ENCODE results near the gene AUTS2.
A peak's percentile ranks its signal among the peaks of the same experiment; 100 is the strongest.

AUTS2 gene

DNA sequence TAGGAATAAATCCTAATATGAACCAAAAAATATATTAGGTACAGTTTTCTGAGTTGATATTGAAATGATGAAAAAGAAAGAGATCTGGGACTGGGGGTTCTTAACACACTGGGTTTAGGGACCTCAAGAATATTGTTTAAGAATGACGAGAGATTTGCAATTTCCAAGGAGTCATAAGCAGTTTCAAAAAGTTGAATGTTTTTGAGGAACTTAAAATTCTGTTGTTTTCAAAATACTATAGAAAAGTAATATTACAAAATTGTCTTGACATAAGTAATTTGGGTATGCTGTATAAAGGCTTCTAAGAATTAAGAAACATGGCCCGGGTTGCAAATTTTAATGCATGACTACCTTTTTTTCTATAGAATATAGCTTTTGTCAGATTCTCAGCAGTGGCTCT lies 88.1 kb downstream of the AUTS2 start:
- TF ChIP-seq GATA2 (IDR thresholded peaks at IDR 0.05; ENCODE audit: low read depth, low read length) (no peak), GATA3 (IDR thresholded peaks at IDR 0.05; ENCODE audit: low read depth, low read length) (no peak)

DNA sequence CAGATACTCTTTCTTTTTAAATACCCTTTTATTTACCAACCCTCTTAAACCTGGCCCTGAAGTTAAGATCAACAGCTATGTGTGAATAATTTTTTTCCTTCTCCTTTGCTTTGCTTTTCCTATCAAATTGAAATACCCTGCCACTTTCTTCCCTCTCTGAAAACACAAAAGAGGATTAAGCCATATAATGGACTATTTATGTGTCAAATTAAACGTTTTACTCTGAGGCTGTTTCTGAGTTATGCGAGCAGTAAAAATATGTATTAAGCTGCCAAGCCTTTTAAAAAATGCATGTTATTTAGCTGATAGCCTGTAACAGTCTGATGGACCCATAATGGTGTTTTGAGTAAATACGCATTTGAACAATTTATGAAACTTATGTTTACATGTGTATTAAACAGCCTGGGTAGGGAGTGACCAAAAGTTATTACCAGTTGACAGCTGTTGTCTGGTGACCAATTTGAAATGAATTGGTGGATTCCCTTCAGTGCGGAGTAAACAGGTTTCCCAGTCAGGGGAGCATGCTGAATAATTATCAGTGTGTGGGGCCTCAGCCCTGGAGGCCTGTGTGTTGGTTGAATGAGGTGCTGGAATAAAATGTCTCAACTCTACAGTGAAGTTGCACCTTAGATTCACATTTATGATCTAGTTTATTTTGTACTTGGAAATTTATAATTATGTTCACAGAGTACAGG lies 89.6 kb downstream of the AUTS2 start:
- no peak for TF ChIP-seq GATA2 (IDR thresholded peaks at IDR 0.05; ENCODE audit: low read depth, low read length)
- no peak for TF ChIP-seq GATA3 (IDR thresholded peaks at IDR 0.05; ENCODE audit: low read depth, low read length)

DNA sequence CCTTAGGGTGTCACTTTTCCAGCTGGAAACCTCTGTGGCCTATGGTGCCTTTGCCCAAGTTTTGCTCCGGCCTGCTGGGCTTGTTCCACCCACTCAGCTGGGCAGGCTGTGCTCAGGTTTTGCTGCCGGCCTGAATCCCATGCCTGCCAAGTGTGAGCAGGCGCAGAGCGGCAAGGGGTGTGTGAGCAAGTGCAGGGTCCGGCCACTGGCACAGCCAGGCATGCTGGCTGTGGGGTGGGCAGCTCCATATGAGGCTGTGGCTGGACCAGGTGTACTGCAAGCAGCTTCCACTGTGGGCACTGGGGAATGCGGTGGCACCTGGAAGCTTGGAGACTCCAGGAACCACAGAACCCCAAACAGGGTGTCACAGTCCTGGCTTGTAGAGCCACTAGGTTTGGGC lies 92.1 kb downstream of the AUTS2 start:
- no peak for TF ChIP-seq GATA2 (IDR thresholded peaks at IDR 0.05; ENCODE audit: low read depth, low read length)
- no peak for TF ChIP-seq GATA3 (IDR thresholded peaks at IDR 0.05; ENCODE audit: low read depth, low read length)

DNA sequence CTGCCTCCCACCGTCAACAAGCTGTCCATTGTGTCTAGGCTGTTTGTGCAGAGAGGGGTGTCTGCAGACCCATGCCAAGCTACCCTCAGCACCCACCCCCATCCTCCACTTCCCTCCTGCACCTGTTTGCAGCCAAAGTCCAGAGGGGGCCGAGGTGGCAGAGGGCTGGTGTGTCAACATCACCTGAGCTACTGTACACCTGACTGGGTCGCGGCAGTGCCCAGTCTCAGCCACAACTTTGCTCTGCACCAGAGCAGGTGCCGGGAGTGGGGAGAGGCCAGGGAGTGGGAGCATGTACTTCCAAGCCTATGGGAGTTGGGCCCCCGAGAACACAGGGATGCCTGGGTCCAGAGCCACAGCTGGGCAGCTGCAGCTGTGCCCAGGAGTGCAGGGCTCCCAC lies 93.1 kb downstream of the AUTS2 start:
- TF ChIP-seq GATA2 (IDR thresholded peaks at IDR 0.05; ENCODE audit: low read depth, low read length) (no peak), GATA3 (IDR thresholded peaks at IDR 0.05; ENCODE audit: low read depth, low read length) (no peak)

GRCh38 chr7:69691734-69692133 lies 93.5 kb downstream of the AUTS2 start:
- TF ChIP-seq GATA3 (IDR thresholded peaks at IDR 0.05; ENCODE audit: low read depth, low read length), result no peak
- no peak for TF ChIP-seq GATA2 (IDR thresholded peaks at IDR 0.05; ENCODE audit: low read depth, low read length)

- TF ChIP-seq GATA2 (IDR thresholded peaks at IDR 0.05; ENCODE audit: low read depth, low read length) (no peak), GATA3 (IDR thresholded peaks at IDR 0.05; ENCODE audit: low read depth, low read length) (no peak)
Measured at GRCh38 chr7:69692611-69693010, 94.3 kb downstream of the AUTS2 start.

DNA sequence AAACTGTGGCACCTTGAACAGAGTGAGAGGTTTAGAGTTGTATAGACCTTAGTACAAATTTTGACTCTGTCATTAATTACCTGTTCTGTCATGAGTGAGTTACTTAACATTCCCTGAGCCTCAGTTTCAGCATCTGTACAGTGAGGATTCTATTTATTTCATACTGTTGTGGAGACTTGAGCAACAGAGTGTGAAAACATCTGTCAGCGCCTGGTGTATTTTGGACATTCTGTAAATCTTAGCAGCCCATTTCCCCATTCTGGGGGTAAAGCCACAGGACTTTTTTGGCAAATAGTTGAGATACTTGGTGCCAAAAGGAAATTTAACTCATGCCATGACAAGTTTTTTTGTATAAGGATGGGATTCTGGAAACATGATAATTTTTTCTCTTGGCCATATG lies 94.8 kb downstream of the AUTS2 start:
- TF ChIP-seq GATA3 (IDR thresholded peaks at IDR 0.05; ENCODE audit: low read depth, low read length) (no peak), GATA2 (IDR thresholded peaks at IDR 0.05; ENCODE audit: low read depth, low read length) (no peak)

GRCh38 chr7:69696054-69696591 lies 97.8 kb downstream of the AUTS2 start:
- TF ChIP-seq GATA2 (IDR thresholded peaks at IDR 0.05; ENCODE audit: low read depth, low read length) (no peak), GATA3 (IDR thresholded peaks at IDR 0.05; ENCODE audit: low read depth, low read length) (no peak)

- TF ChIP-seq GATA3 (IDR thresholded peaks at IDR 0.05; ENCODE audit: low read depth, low read length) (no peak), GATA2 (IDR thresholded peaks at IDR 0.05; ENCODE audit: low read depth, low read length) (no peak)
Measured at GRCh38 chr7:69696686-69697685, 98.7 kb downstream of the AUTS2 start.

DNA sequence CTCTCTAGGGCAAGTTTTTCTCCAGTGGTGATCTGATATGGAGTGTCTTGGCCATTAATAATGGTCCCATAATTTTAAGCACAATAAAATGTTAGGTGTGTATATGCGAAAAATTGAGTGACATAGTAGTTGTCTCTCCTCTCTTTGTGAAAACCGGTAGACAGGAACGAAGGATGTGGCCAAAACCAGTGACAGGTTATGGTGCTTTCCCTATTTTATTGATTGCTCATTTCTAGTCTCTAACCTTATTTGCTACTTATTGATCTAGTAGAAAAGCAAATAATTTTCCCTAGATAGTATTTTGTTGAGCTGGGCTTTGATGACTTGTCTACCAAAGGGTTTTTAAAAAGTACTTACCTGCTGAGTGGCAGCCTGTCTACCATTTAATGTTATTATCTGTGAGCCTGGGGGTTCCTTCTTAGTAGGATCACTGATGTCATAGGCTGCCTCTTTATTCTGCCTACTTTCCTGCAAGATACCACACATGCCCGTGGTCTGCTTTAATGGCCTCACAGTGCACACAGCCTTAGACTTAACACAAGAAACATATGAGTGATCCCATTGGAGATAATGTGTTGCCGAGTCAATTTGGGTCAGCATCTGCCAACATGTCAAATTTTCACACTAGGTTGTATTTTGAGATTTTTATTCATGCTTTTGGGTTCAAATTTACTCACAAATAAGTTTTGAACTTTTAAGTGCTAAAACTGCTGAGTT lies 100.0 kb downstream of the AUTS2 start:
- TF ChIP-seq GATA2 (IDR thresholded peaks at IDR 0.05; ENCODE audit: low read depth, low read length) (peak; percentile 70), GATA3 (IDR thresholded peaks at IDR 0.05; ENCODE audit: low read depth, low read length) (peak; percentile 57)

DNA sequence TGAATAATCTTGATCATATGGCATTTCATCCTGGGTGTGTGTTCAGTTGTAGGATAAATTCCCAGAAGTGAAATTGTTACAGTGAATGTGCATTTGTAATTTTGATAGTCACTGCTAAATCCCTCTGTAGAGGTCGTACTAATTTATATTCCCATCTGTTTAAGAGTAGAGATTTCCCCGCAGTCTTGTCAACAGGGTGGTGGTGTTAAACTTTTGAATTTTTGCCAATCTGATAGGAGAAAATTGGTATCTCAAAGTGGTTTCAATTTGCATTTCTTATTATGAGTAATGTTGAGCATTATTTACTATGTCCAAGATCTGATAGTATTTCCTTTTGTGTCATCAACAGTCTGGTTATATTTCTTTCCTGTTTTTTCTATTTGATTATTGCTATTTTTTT lies 101.7 kb downstream of the AUTS2 start:
- TF ChIP-seq GATA2 (IDR thresholded peaks at IDR 0.05; ENCODE audit: low read depth, low read length) (peak; percentile 61; the same call in 1 of the 2 replicates), GATA3 (IDR thresholded peaks at IDR 0.05; ENCODE audit: low read depth, low read length) (peak; percentile 87)

DNA sequence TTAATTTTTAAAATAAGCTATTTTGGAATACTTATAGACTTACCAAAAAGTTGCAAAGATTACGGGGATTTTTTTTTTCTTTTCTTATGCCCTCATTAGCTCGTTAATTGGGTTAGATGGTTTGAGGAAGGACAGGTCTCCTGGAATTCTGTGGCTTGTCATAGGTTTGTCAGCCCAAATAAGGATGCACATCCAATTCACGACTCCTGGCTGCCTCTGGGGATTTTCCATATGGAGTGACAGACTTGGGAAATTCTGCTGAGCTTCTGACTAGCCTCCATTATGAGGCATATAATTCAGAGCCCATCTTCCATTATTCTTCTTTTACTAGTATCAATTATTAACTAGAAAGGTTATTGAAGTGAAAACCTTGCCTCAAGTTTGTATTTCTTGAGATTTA lies 102.1 kb downstream of the AUTS2 start:
- TF ChIP-seq GATA3 (IDR thresholded peaks at IDR 0.05; ENCODE audit: low read depth, low read length) (no peak; the same call in 1 of the 2 replicates), GATA2 (IDR thresholded peaks at IDR 0.05; ENCODE audit: low read depth, low read length) (no peak; the same call in 1 of the 2 replicates)

DNA sequence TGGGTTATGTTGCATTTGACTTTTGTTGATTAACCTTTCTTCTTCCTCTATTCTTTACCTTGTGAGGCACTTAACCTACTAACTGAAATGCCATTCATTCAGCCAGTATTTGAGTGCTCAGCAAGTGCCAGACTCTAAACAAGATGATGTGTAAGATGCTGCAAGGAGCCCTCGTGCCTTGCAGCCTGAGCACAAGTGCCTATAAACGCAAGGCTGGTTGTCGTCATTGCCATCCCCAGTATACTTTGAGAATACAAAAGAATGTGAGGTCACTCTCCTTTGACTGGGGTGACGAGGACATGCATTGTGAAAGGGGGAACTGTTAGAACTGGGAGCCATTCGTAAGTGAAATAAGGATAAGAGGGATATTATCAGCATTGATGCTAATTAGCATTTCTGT lies 103.0 kb downstream of the AUTS2 start:
- no peak for TF ChIP-seq GATA3 (IDR thresholded peaks at IDR 0.05; ENCODE audit: low read depth, low read length)

- TF ChIP-seq GATA2 (IDR thresholded peaks at IDR 0.05; ENCODE audit: low read depth, low read length), result no peak
- no peak for TF ChIP-seq GATA3 (IDR thresholded peaks at IDR 0.05; ENCODE audit: low read depth, low read length)
Measured at GRCh38 chr7:69702357-69702756, 104.1 kb downstream of the AUTS2 start.
